Measurements from ENCODE around the gene KLF8. TPM values are rescaled to one million over a fixed set of nuclear protein-coding genes. Genes with fewer than 3 reads are reported as not detected.

The KLF8 gene
- total and polyA plus RNA-seq, 2 of the 13 experiments (the other 11 are each of a cell fraction or from before 2014, with no cell fraction given) = 0.03 TPM; not detected in 1

GRCh38 chrX:56219700-56220099 is 12.5 kb upstream of the KLF8 start:
- ChIA-PET POLR2A (no interaction called here), CTCF (ENCODE audit: low intra/inter-chr PET ratio, low total read pairs) (no interaction called here)
- FAIRE-seq (no peak), ATAC-seq (no peak), DNase-seq (ENCODE audit: low spot score) (peak; percentile 0)
- Histone ChIP-seq H3K36me3 (replicated peaks in 1 of 2; ENCODE audit: control insufficient read depth in 1 of 2, insufficient read depth in 2 of 2, low read length in 2 of 2) (no peaks in the 10 kb centered on the region), H3K79me2 (ENCODE audit: insufficient read depth, low read length) (no peaks in the 10 kb centered on the region), H3K9ac (ENCODE audit: insufficient read depth, low read depth, low read length) (no peak overlapping the region), H3K9me3 (ENCODE audit: low read length) (no peaks in the 10 kb centered on the region), H3K27ac (ENCODE audit: extremely low read length, insufficient read depth, low read length) (no peak overlapping the region), H3K4me2 (ENCODE audit: low read depth, low read length) (no peak overlapping the region), H3K4me3 (replicated peaks in 1 of 3; ENCODE audit: insufficient read depth in 1 of 3, low read depth in 2 of 3, low read length in 3 of 3) (no peak overlapping the region), H2AFZ (ENCODE audit: low read length) (no peak overlapping the region), H3K27me3 (ENCODE audit: control insufficient read depth in 1 of 2, insufficient read depth in 2 of 2, low read length in 2 of 2) (no peaks in the 10 kb centered on the region), H3K4me1 (ENCODE audit: insufficient read depth, low read length) (no peaks in the 10 kb centered on the region), H4K20me1 (ENCODE audit: insufficient read depth, low read length) (no peaks in the 10 kb centered on the region)
- TF ChIP-seq ATAD3A (CRISPR knock-in tag; IDR thresholded peaks at IDR 0.05) (no peak), CTCF (CRISPR knock-in tag; IDR thresholded peaks at IDR 0.05) (0 out of 2 replicates have a peak, but pooled peaks have one; percentile 13)
- no TSS peak for BruUV-seq (replicated peaks)
- intact Hi-C loops (cut with micrococcal nuclease; ENCODE audit: unreplicated experiment) (no loop called here), in situ Hi-C loops (cut with HindIII; ENCODE audit: extremely low pct_ligation_motif_present, low pct_unique_long_range_greater_than_20kb) (no loop called here)
- WGBS (ENCODE audit: low lambda C conversion rate) = 2% methylated on average over 4 of the region's 4 CpGs

- Histone ChIP-seq H3K27me3 (ENCODE audit: control insufficient read depth in 1 of 2, insufficient read depth in 2 of 2, low read length in 2 of 2) (no peaks in the 10 kb centered on the region), H3K4me1 (ENCODE audit: insufficient read depth, low read length) (no peaks in the 10 kb centered on the region), H2AFZ (ENCODE audit: low read length) (no peak overlapping the region), H3K27ac (ENCODE audit: extremely low read length, insufficient read depth, low read length) (no peak overlapping the region), H3K36me3 (replicated peaks in 1 of 2; ENCODE audit: control insufficient read depth in 1 of 2, insufficient read depth in 2 of 2, low read length in 2 of 2) (no peaks in the 10 kb centered on the region), H4K20me1 (ENCODE audit: insufficient read depth, low read length) (no peaks in the 10 kb centered on the region), H3K9ac (ENCODE audit: insufficient read depth, low read depth, low read length) (no peak overlapping the region), H3K9me3 (ENCODE audit: low read length) (no peaks in the 10 kb centered on the region), H3K4me3 (replicated peaks in 1 of 3; ENCODE audit: insufficient read depth in 1 of 3, low read depth in 2 of 3, low read length in 3 of 3) (no peak overlapping the region), H3K4me2 (ENCODE audit: low read depth, low read length) (no peak overlapping the region), H3K79me2 (ENCODE audit: insufficient read depth, low read length) (no peaks in the 10 kb centered on the region)
- TF ChIP-seq SOX5 (CRISPR knock-in tag; IDR thresholded peaks at IDR 0.05; ENCODE audit: borderline replicate concordance) (no peak), AHR (CRISPR knock-in tag; IDR thresholded peaks at IDR 0.05) (no peak), MED1 (CRISPR knock-in tag; IDR thresholded peaks at IDR 0.05) (no peak), REPIN1 (CRISPR knock-in tag; IDR thresholded peaks at IDR 0.05; ENCODE audit: borderline replicate concordance, low read depth) (no peak), E2F2 (CRISPR knock-in tag; IDR thresholded peaks at IDR 0.05; ENCODE audit: borderline replicate concordance) (no peak), ZBTB49 (CRISPR knock-in tag; IDR thresholded peaks at IDR 0.05; ENCODE audit: borderline replicate concordance) (no peak), ZNF432 (CRISPR knock-in tag; IDR thresholded peaks at IDR 0.05; ENCODE audit: borderline replicate concordance) (no peak)
- FAIRE-seq (no peak), ATAC-seq (no peak), DNase-seq (ENCODE audit: low spot score) (no peak)
- ChIA-PET CTCF (ENCODE audit: low intra/inter-chr PET ratio, low total read pairs) (no interaction called here), POLR2A (no interaction called here)
- no TSS peak for BruUV-seq (replicated peaks)
- WGBS (ENCODE audit: low lambda C conversion rate) = 56% methylated on average over 5 of the region's 5 CpGs
- in situ Hi-C loops (cut with HindIII; ENCODE audit: extremely low pct_ligation_motif_present, low pct_unique_long_range_greater_than_20kb) = no loop called here
- intact Hi-C loops (cut with micrococcal nuclease; ENCODE audit: unreplicated experiment) = no loop called here
Measured at GRCh38 chrX:56221101-56221500, 11.1 kb upstream of the KLF8 start.

Measured in HepG2 (cell line).